GM10266 (cell line): ENCODE results near the gene MEAK7.

Source experiments
- DNase-seq: peaks from one replicate; pipeline ENCODE4 v3.0.0; 2012; ENCODE audit errors: extremely low spot score
- CTCF ChIP-seq: IDR thresholded peaks from 2 replicates; pipeline ENCODE4 v1.5.1; 2012; ENCODE audit warnings: mild to moderate bottlenecking, low read depth; ENCODE audit not compliant: control insufficient read depth, insufficient read depth; ENCODE audit errors: missing control alignments

Gene MEAK7

GRCh38 chr16:84471316-84471715 lies 33.1 kb downstream of the MEAK7 start:
- DNase-seq = no peak

GRCh38 chr16:84467709-84468108 lies 36.8 kb downstream of the MEAK7 start:
- no peak for DNase-seq
- TF ChIP-seq CTCF = no peak

More at GRCh38 chr16:84471316-84471715, 33.1 kb downstream of the MEAK7 start:
- TF ChIP-seq CTCF = no peak

- DNase-seq = no peak
- TF ChIP-seq CTCF = no peak
Measured at GRCh38 chr16:84467256-84467655, 37.2 kb downstream of the MEAK7 start.

GRCh38 chr16:84466692-84467091 lies 37.8 kb downstream of the MEAK7 start:
- TF ChIP-seq CTCF = no peak
- DNase-seq = no peak

- DNase-seq = no peak
- TF ChIP-seq CTCF = no peak
Measured at GRCh38 chr16:84465154-84465553, 39.3 kb downstream of the MEAK7 start.

- DNase-seq = no peak
- TF ChIP-seq CTCF = no peak
Measured at GRCh38 chr16:84464116-84464515, 40.3 kb downstream of the MEAK7 start.

GRCh38 chr16:84463221-84463620 lies 41.2 kb downstream of the MEAK7 start:
- no peak for DNase-seq

More at GRCh38 chr16:84463221-84463620, 41.2 kb downstream of the MEAK7 start:
- TF ChIP-seq CTCF = no peak
